Activated CD8-positive, alpha-beta memory T cell treated with anti-CD3 and anti-CD28 coated beads for 36 hours (primary cell): ENCODE data around the gene PTPN14. TPM values are rescaled to one million over a fixed set of nuclear protein-coding genes. Genes with fewer than 3 reads are reported as not detected.

Experiments
- CTCF ChIA-PET: fragments of 350-600 bp; sonication (Branson Sonifier 250); formaldehyde crosslinking; loops from one replicate; lab custom pipeline; 2021; ENCODE audit warnings: antibody characterized with exemption; lab: Charles Lee
- POLR2A ChIA-PET: fragments of 350-600 bp; sonication (Branson Sonifier 250); formaldehyde crosslinking; loops from one replicate; lab custom pipeline; 2021; ENCODE audit warnings: antibody characterized with exemption; lab: Charles Lee
- total RNA-seq, 2 experiments: library from RNA; stranded (reverse); gene quantifications; one replicate each; pipeline ENCODE4 v1.2.3, GENCODE V29; 2021

PTPN14 gene
- total RNA-seq, 2 experiments from 2014 or later, result 0.93 to 2.0 TPM

DNA sequence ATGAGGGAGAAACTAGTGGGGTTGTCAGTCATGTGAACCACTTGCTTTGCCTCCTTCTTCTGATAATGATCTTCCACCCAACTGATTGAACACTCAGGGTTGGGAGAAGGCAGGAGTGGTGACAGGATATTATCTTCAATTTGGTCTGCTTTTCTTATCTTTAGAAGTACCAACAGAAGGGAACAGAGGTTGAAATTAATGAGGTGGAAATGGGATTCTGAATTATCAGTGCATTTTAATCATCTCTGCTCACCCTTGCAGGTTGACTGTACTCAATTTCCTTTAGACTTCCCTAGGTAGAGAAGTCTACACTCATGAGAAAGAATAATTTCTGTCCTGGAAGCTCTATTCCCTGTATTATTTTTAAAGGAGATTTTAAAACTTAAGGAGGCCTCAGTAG lies 19.9 kb upstream of the PTPN14 start:
- ChIA-PET POLR2A (no interaction called here), CTCF (no interaction called here)

DNA sequence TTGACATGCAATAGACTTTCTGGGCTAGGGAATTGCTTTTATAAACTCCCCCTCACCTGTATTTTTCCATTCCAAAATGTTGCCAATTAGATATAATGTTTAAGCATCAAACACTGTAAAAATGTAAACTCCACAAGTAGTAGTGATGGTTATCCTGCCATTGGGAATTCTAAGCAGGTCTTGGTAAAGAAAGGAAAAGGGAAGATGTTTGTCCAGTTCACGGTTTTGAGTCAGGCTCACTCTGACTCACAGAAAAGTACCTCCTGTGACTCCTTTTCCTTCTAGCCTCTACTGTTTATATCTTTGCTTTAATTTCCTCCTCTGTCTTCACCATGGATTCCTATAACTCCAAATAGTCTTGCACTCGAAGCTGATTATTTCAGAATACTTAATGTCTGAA lies 19.0 kb upstream of the PTPN14 start:
- ChIA-PET CTCF (no interaction called here), POLR2A (no interaction called here)

GRCh38 chr1:214569357-214570004 lies 18.1 kb upstream of the PTPN14 start:
- ChIA-PET POLR2A (no interaction called here), CTCF (no interaction called here)

GRCh38 chr1:214568328-214568727 lies 16.9 kb upstream of the PTPN14 start:
- CTCF ChIA-PET, result interaction anchor here (0.6 kb wide), 1 partner anchor 255 kb away, joined by 3 read pairs; no protein-coding TSS in a partner anchor
- POLR2A ChIA-PET, result no interaction called here

DNA sequence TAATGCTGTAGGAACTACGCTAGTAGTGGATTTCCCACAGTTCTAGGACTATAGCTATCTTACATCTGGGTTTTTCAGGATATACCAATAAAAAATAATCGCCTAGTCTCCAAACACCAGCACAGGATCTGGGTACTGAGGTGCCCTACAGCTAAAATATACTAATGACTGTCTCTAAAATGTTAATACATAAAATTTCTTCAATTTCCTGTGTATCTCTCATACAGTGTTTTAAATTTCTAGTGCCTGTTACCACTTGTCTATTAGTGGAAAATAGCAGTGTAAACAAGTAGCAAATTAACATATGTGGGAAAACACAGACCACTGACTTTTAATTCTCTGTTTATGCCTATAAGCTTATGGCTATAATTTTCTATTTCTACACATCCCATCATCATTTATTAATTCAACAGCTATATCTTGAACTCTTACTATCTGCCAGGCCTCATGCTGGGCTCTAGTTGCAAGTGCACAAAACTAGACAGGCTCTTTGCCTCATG lies 16.1 kb upstream of the PTPN14 start:
- POLR2A ChIA-PET, result no interaction called here
- CTCF ChIA-PET, result interaction anchor here (0.6 kb wide), 1 partner anchor 60 kb away, joined by 3 read pairs; no protein-coding TSS in a partner anchor

DNA sequence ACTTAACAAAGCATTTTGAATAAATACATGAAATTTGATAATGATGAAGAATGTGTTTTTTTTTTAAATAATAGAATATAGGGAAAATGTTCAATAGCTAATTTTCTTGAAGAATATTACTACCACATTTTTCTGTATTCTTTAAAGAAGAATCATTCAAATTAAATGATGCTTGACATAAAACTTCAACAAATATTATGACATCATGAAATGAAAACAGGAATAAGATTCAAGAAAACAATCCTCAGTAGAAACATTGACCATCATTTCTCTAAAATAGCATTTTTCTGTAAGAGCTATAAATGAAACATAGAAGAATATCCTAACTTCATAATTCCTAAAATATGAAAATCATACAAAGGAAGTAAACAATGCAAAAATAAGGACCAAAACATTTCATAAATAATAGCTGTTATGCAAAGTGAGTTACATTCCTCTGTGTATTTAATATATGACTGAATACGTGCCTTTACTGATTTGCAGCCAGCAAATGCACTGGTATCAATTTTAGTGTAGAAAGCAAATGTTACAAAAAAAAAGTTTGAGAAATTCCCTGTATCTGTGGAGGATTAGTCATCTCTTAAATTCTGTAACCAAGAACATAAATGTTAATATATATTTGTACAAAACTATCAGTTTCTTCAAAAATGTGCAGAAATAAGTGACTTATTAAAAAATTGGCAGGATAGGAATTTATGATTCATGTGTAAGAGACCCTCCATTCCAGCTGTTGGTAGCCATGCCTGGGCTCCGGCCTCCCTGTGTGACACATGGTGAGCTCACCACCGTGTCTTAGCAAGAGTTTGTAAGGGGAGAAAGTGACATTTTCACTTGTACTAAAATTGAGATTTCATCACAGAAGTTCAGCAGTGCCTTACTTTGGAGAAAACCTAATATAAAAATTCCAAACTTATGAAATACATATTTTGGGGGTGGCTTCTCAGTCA lies 15.0 kb upstream of the PTPN14 start:
- ChIA-PET POLR2A (no interaction called here), CTCF (no interaction called here)

- CTCF ChIA-PET, result no interaction called here
- POLR2A ChIA-PET, result no interaction called here
Observed at GRCh38 chr1:214565310-214565709, 13.9 kb upstream of the PTPN14 start.

- POLR2A ChIA-PET, result no interaction called here
- CTCF ChIA-PET, result interaction anchor here (0.7 kb wide), 1 partner anchor 202 kb away, joined by 3 read pairs; no protein-coding TSS in a partner anchor
Observed at GRCh38 chr1:214563881-214564280, 12.5 kb upstream of the PTPN14 start.

GRCh38 chr1:214557952-214558735 lies 6.7 kb upstream of the PTPN14 start:
- POLR2A ChIA-PET, result no interaction called here

DNA sequence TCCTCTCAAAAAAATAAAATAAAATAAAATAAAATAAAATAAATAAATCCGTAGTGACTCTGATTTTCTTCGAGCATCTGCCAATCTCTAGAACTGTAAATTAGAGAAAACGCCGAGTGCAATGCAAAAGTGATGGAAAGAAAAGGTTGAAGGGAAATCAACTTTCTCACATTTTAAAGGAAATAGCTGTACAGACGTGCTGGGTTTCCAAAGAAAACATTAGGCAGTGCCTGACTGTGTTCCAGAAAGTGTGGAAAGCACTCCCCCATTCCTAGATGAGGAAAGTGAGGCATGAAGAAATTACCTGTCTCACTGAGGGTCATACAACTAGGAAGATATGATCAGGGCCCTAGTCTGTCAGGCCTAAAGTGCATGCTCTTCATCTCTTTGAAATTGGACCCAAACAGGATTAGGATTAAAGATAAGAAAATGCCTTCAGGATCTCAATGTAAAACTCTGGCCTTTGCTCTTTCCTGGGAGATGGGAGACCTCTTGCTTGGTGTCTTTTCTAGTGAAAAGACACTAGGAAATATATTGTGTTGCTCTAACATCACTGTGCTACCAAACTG lies 1.8 kb upstream of the PTPN14 start:
- ChIA-PET CTCF (no interaction called here), POLR2A (no interaction called here)

More at GRCh38 chr1:214557952-214558735, 6.7 kb upstream of the PTPN14 start:
- CTCF ChIA-PET, result interaction anchor here (0.6 kb wide), 1 partner anchor 32 kb away, joined by 3 read pairs; no protein-coding TSS in a partner anchor

GRCh38 chr1:214552174-214552608 lies 789 bp upstream of the PTPN14 start:
- POLR2A ChIA-PET, result no interaction called here
- CTCF ChIA-PET, result no interaction called here

DNA sequence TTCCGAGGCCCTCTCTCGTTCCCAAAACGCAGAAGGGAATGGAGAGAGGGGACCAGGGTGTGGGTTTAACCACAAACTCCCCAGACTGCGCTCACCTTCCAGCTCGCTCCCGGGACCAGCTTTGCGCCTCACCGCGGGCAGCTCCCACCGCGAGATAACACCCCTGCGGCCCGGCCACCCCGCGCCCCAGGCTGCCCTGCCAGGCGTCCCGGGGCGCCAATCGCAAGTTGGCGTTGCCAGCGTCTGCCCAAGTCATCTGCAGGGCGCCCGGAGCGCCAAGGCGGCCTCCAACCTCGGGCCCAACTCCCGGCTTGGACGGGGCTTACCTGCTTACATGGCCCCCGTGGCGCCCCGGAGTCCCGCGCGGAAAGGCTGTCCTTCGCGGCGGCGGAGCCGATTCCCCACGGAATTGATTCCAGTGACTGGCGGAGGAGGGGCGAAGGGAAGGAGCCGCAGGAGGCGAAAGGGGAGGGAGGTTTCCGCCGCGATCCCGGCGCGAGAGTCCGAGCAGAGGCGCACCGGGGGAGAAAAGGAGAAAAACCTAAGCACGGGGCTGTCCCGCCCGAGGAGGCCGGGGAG lies 456 bp downstream of the PTPN14 start:
- ChIA-PET POLR2A (no interaction called here), CTCF (interaction anchor here (0.5 kb wide), 1 partner anchor 748 kb away, joined by 3 read pairs; no protein-coding TSS in a partner anchor)

DNA sequence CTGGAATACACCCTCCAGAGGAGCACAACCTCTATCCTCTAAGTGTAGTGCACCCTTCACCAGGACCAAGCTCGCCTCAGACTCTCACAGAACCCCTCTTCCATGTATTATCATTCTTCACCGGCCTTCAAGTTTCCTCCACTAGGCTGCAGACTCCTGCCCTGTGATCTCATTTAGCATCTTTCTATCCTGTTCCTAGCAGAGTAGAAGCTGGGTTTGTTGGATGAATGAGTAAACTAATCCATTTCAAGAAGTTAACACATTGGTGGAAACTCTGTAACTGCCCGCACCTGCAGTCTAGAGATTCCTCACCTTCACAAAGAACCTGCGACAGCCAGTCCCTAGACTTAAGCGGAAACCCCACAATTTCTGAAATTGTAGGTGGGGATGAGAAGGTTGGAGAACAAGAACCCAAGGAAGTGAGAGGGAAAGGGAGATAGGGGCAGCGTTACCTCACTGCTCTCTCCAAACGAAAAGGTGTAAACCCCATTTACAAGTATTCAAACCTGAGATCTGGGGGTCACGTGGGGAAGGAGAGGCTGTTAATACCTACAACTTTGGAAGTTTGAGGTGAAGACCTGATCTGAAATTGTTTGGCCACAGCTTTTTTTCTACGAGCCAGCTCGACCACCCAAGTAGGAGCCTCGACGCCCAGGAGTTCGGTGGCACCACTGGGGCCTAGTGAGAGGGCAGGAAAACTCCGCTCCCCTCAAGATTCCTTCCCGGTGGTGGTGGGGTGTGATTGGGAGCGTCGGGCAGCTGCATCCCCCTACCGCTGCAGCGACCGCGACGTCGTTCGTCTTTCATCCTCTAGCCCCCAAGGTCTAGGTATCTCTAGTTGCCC lies 1.2 kb downstream of the PTPN14 start:
- CTCF ChIA-PET, result interaction anchor here (0.5 kb wide), 1 partner anchor 747 kb away, joined by 3 read pairs; no protein-coding TSS in a partner anchor
- POLR2A ChIA-PET, result no interaction called here

- ChIA-PET CTCF (no interaction called here), POLR2A (no interaction called here)
Observed at GRCh38 chr1:214549604-214550003, 1.8 kb downstream of the PTPN14 start.

DNA sequence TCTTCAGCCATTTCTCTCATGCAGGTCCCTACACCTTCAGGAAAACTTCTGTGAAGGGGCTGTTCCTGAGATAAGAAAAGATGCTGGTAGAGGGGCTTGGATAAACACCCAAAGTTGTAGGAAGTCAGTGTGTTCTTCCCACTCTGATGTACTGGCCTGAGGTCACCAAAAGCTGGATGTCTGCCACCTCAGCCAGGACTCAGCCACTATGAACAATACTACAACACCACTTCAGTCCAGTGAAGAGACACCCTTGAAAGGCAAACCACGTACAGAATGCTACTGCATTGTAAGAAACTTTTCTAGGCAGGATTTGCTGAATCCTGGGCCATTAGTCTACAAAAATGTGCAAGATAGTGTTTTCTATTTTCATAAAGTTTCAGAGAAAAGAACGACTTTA lies 2.4 kb downstream of the PTPN14 start:
- ChIA-PET POLR2A (no interaction called here), CTCF (no interaction called here)

DNA sequence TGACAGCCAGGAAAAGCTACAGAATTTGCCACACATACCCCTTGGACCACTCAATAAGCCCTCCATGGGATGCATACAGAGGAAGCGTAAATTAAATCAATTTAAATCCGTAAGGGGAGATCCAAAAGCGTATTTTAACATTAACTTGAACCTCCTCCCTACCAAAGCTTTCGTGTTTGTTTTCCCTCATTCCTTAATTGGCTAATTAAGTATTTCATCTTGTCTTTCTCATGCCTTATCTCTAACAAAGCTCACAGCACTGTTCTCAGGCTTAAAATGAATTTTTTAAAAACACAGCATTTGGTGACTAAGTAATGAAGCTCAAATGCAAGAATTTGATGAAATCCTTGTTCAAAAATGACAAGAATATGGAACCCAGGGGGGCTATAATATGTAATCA lies 3.1 kb downstream of the PTPN14 start:
- ChIA-PET POLR2A (no interaction called here), CTCF (no interaction called here)

- ChIA-PET POLR2A (no interaction called here), CTCF (no interaction called here)
Observed at GRCh38 chr1:214547747-214548146, 3.7 kb downstream of the PTPN14 start.
